ENCODE data around the gene CYGB.

DNA sequence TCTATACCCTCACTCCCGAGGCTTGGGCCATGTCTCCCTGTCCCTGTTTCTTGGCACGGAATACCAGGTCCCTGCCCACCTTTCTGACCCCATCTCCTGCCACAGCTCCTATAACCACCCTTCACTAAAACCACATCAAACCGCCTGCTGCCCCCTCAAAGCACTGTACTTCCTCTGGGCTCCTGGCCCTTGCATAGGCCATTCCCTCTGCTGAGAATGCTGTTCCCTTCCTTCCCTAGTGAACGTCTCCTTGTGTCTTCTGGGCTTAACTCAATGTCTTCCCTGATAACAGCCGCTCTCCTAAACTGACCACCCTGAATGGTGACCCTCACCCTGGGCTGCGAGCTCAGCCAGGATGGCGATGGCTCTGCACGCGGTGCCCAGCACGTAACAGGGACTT is 59.4 kb downstream of the CYGB start:
- TF ChIP-seq, protein P1, sequence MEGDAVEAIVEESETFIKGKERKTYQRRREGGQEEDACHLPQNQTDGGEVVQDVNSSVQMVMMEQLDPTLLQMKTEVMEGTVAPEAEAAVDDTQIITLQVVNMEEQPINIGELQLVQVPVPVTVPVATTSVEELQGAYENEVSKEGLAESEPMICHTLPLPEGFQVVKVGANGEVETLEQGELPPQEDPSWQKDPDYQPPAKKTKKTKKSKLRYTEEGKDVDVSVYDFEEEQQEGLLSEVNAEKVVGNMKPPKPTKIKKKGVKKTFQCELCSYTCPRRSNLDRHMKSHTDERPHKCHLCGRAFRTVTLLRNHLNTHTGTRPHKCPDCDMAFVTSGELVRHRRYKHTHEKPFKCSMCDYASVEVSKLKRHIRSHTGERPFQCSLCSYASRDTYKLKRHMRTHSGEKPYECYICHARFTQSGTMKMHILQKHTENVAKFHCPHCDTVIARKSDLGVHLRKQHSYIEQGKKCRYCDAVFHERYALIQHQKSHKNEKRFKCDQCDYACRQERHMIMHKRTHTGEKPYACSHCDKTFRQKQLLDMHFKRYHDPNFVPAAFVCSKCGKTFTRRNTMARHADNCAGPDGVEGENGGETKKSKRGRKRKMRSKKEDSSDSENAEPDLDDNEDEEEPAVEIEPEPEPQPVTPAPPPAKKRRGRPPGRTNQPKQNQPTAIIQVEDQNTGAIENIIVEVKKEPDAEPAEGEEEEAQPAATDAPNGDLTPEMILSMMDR (optimal IDR thresholded peaks at IDR 0.05 in 1 of 3, IDR thresholded peaks at IDR 0.05 in 1 of 3, conservative IDR thresholded peaks at IDR 0.05 in 1 of 3; ENCODE audit: extremely low read depth in 1 of 3, insufficient read depth in 2 of 3, low read length in 3 of 3): no peak
- no peak for TF ChIP-seq EZH2 (IDR thresholded peaks at IDR 0.05; ENCODE audit: low read length)
